Tibial artery (tissue), 4 donors: Measurements from ENCODE around the gene PGK2.

Experiments used
- DNase-seq, 2 donors: peaks; one replicate each; pipeline ENCODE4 v3.0.0-alpha.2; 2019
- H3K27ac ChIP-seq, 2 donors: fragments of 200-600 bp; sonication (generic) in 1 of 2; 1 replicate in 1 of 2; 2 replicates in 1 of 2; pipeline ENCODE4 v1.5.1; 2018 to 2019; ENCODE audit warnings: mild to moderate bottlenecking in 1 of 2
- H3K27me3 ChIP-seq, 2 donors: fragments of 200-600 bp; sonication (generic) in 1 of 2; one replicate each; pipeline versions ENCODE4 v1.5.1 to v1.6.0; 2016 to 2019
- H3K36me3 ChIP-seq, 3 donors: fragments of 200-600 bp; sonication (generic) in 2 of 3; one replicate each; pipeline ENCODE4 v1.5.1; 2016 to 2019; ENCODE audit warnings: mild to moderate bottlenecking in 2 of 3
- H3K4me1 ChIP-seq, 4 donors: fragments of 200-600 bp; sonication (generic) in 2 of 4; 1 replicate in 3 of 4; 2 replicates in 1 of 4; pipeline ENCODE4 v1.5.1; 2016 to 2019
- H3K4me3 ChIP-seq, 2 donors: fragments of 200-600 bp; sonication (generic) in 1 of 2; 1 replicate in 1 of 2; 2 replicates in 1 of 2; pipeline ENCODE4 v1.5.1; 2018 to 2019; ENCODE audit warnings: mild to moderate bottlenecking in 2 of 2
- H3K9me3 ChIP-seq, 3 donors: fragments of 200-600 bp; sonication (generic) in 1 of 3; one replicate each; pipeline ENCODE4 v1.5.1; 2016 to 2019
- intact Hi-C: fragments of 100-400 bp; cut with DNase I; formaldehyde crosslinking; loops from one replicate; pipeline ENCODE4 v1.15.0; 2023; ENCODE audit warnings: low total_unique reads
- TF ChIP-seq, protein P1 (sequence below), 2 experiments: fragments of 200-600 bp in 1 of 2; fragments of 450-650 bp in 1 of 2; IDR thresholded peaks; one replicate each; pipeline ENCODE4 v1.5.1; 2017 to 2019; ENCODE audit warnings: antibody characterized with exemption in 2 of 2, mild to moderate bottlenecking in 1 of 2, moderate library complexity in 1 of 2

The PGK2 gene

DNA sequence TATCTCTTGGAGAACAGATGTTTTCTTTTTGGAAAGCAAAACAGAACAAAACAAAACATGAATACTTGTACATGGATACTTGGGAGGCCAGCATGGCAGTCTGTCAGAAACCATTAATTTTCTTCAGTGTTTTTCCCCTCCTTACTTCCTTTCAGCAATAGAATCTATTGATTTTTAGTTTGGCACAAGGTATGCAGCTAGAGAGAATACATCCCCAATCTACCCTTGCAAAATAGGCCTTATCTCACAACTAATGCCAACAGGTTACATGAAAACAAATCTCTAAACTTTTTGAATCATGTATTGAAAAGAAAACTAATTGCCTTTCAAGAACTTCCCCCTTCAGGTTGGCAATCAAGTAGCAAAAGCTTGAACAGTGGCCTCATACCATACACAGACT lies 2.8 kb downstream of the PGK2 start:
- Histone ChIP-seq H3K27ac (no peak overlapping the region), H3K4me1 (no peaks in the 10 kb centered on the region), H3K27me3 (no peaks in the 10 kb centered on the region), H3K36me3 (no peaks in the 10 kb centered on the region), H3K9me3 (no peaks in the 10 kb centered on the region), H3K4me3 (no peak overlapping the region)
- no peak for DNase-seq
- TF ChIP-seq, protein P1, sequence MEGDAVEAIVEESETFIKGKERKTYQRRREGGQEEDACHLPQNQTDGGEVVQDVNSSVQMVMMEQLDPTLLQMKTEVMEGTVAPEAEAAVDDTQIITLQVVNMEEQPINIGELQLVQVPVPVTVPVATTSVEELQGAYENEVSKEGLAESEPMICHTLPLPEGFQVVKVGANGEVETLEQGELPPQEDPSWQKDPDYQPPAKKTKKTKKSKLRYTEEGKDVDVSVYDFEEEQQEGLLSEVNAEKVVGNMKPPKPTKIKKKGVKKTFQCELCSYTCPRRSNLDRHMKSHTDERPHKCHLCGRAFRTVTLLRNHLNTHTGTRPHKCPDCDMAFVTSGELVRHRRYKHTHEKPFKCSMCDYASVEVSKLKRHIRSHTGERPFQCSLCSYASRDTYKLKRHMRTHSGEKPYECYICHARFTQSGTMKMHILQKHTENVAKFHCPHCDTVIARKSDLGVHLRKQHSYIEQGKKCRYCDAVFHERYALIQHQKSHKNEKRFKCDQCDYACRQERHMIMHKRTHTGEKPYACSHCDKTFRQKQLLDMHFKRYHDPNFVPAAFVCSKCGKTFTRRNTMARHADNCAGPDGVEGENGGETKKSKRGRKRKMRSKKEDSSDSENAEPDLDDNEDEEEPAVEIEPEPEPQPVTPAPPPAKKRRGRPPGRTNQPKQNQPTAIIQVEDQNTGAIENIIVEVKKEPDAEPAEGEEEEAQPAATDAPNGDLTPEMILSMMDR (IDR thresholded peaks at IDR 0.05), result no peak
- intact Hi-C loops, result no loop called here

- TF ChIP-seq, protein P1 (IDR thresholded peaks at IDR 0.05), result no peak
- no peak for DNase-seq
- H3K27me3 ChIP-seq, result no peaks in the 10 kb centered on the region
- H3K9me3 ChIP-seq, result no peaks in the 10 kb centered on the region
- H3K36me3 ChIP-seq, result no peaks in the 10 kb centered on the region
- no peaks in the 10 kb centered on the region for H3K4me1 ChIP-seq
- H3K4me3 ChIP-seq, result no peak overlapping the region
- no peak overlapping the region for H3K27ac ChIP-seq
- intact Hi-C loops, result no loop called here
Observed at GRCh38 chr6:49782725-49783124, 4.4 kb downstream of the PGK2 start.

DNA sequence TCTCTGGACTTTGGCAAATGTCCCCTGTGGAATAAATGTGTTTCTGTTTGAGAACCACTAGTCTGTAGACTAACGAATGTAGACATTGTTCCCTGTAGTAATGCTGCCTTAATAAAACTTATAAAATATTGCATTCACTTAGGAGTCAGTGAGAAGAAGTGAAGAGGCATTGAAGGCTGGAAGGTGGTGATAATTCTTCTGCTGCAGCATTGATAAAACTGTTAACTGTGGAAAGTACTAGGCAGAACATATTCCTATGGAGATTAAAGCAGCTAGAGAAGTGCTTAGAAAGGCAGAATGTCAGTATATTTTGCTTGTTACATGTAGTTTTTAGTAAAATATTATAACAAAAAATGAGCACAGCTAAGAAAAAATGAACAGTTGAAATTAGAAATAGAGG lies 4.8 kb downstream of the PGK2 start:
- Histone ChIP-seq H3K36me3 (no peaks in the 10 kb centered on the region), H3K27me3 (no peaks in the 10 kb centered on the region), H3K27ac (no peak overlapping the region), H3K9me3 (no peaks in the 10 kb centered on the region), H3K4me3 (no peak overlapping the region), H3K4me1 (no peaks in the 10 kb centered on the region)
- TF ChIP-seq, protein P1 (IDR thresholded peaks at IDR 0.05), result no peak
- no peak for DNase-seq
- intact Hi-C loops, result no loop called here

GRCh38 chr6:49776444-49776843 lies 10.6 kb downstream of the PGK2 start:
- intact Hi-C loops, result no loop called here
- Histone ChIP-seq H3K27me3 (no peaks in the 10 kb centered on the region), H3K36me3 (no peaks in the 10 kb centered on the region), H3K27ac (no peak overlapping the region), H3K9me3 (no peaks in the 10 kb centered on the region), H3K4me3 (no peak overlapping the region), H3K4me1 (no peaks in the 10 kb centered on the region)
- TF ChIP-seq, protein P1 (IDR thresholded peaks at IDR 0.05), result no peak
- DNase-seq, result no peak

DNA sequence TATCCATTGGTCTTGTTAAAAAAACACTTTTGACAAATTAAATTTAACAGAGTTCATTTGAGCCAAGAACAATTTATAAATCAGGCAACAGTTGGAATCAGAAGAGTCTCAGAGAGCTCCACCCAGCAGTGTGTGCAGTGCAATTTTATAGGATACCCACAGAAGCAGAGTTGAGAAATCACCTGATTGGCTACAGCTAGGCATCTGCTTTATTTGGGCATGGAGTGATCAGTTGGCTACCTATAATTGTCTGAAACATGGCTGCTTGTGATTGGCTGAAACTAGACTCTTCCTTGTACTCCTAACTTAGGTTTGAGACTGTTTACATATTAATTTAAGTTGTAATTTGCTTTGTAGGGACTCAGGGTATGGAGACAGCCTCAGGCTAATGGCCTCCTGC lies 12.0 kb downstream of the PGK2 start:
- H3K27ac ChIP-seq, result no peak overlapping the region
- H3K4me3 ChIP-seq, result no peak overlapping the region
- intact Hi-C loops, result no loop called here
- no peaks in the 10 kb centered on the region for H3K4me1 ChIP-seq
- H3K9me3 ChIP-seq, result no peaks in the 10 kb centered on the region
- no peaks in the 10 kb centered on the region for H3K27me3 ChIP-seq
- no peak for DNase-seq
- H3K36me3 ChIP-seq, result no peaks in the 10 kb centered on the region
- TF ChIP-seq, protein P1 (IDR thresholded peaks at IDR 0.05), result no peak

GRCh38 chr6:49772285-49772684 lies 14.8 kb downstream of the PGK2 start:
- H3K27ac ChIP-seq, result no peak overlapping the region
- no peaks in the 10 kb centered on the region for H3K4me1 ChIP-seq
- H3K4me3 ChIP-seq, result no peak overlapping the region
- no peak for DNase-seq
- no peaks in the 10 kb centered on the region for H3K27me3 ChIP-seq
- H3K36me3 ChIP-seq, result no peaks in the 10 kb centered on the region
- intact Hi-C loops, result no loop called here
- TF ChIP-seq, protein P1 (IDR thresholded peaks at IDR 0.05), result no peak
- no peaks in the 10 kb centered on the region for H3K9me3 ChIP-seq
